ENCODE data around the gene GPR135. TPM values are rescaled to one million over a fixed set of nuclear protein-coding genes. Genes with fewer than 3 reads are reported as not detected.

The GPR135 gene
- polyA plus RNA-seq, 1 donor from 2014 or later: 3.0 TPM

- Histone ChIP-seq H3F3A (ENCODE audit: insufficient read depth, low read length, poor library complexity, severe bottlenecking) (no peaks in the 10 kb centered on the region), H3K4me3 (ENCODE audit: low read length) (no peak overlapping the region), H3K36me3 (ENCODE audit: insufficient read depth, low read length) (no peaks in the 10 kb centered on the region), H3K27ac (ENCODE audit: low read length) (no peak overlapping the region), H3K9me2 (ENCODE audit: insufficient read depth, low read length) (no peaks in the 10 kb centered on the region), H3K9ac (ENCODE audit: low read length) (no peak overlapping the region), H2AFZ (ENCODE audit: low read depth, low read length) (no peak overlapping the region), H3K79me2 (replicated peaks; ENCODE audit: insufficient read depth, low read length) (no peaks in the 10 kb centered on the region), H3K9me3 (ENCODE audit: low read length) (no peaks in the 10 kb centered on the region), H4K20me1 (ENCODE audit: insufficient read depth) (no peaks in the 10 kb centered on the region), H3K27me3 (ENCODE audit: insufficient read depth, low read depth, low read length) (no peaks in the 10 kb centered on the region), H3K4me2 (ENCODE audit: low read length) (no peak overlapping the region)
- TF ChIP-seq POLR2AphosphoS5 (IDR thresholded peaks at IDR 0.05): no peak
- no peak for TF ChIP-seq EP300 (conservative IDR thresholded peaks at IDR 0.05; ENCODE audit: poor library complexity, severe bottlenecking)
- TF ChIP-seq RAD21 (conservative IDR thresholded peaks at IDR 0.05): no peak
- TF ChIP-seq, protein P1, sequence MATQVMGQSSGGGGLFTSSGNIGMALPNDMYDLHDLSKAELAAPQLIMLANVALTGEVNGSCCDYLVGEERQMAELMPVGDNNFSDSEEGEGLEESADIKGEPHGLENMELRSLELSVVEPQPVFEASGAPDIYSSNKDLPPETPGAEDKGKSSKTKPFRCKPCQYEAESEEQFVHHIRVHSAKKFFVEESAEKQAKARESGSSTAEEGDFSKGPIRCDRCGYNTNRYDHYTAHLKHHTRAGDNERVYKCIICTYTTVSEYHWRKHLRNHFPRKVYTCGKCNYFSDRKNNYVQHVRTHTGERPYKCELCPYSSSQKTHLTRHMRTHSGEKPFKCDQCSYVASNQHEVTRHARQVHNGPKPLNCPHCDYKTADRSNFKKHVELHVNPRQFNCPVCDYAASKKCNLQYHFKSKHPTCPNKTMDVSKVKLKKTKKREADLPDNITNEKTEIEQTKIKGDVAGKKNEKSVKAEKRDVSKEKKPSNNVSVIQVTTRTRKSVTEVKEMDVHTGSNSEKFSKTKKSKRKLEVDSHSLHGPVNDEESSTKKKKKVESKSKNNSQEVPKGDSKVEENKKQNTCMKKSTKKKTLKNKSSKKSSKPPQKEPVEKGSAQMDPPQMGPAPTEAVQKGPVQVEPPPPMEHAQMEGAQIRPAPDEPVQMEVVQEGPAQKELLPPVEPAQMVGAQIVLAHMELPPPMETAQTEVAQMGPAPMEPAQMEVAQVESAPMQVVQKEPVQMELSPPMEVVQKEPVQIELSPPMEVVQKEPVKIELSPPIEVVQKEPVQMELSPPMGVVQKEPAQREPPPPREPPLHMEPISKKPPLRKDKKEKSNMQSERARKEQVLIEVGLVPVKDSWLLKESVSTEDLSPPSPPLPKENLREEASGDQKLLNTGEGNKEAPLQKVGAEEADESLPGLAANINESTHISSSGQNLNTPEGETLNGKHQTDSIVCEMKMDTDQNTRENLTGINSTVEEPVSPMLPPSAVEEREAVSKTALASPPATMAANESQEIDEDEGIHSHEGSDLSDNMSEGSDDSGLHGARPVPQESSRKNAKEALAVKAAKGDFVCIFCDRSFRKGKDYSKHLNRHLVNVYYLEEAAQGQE (IDR thresholded peaks at IDR 0.05; ENCODE audit: borderline replicate concordance): no peak
- TF ChIP-seq SMC3 (conservative IDR thresholded peaks at IDR 0.05; ENCODE audit: poor library complexity): no peak
- TF ChIP-seq, protein P2, sequence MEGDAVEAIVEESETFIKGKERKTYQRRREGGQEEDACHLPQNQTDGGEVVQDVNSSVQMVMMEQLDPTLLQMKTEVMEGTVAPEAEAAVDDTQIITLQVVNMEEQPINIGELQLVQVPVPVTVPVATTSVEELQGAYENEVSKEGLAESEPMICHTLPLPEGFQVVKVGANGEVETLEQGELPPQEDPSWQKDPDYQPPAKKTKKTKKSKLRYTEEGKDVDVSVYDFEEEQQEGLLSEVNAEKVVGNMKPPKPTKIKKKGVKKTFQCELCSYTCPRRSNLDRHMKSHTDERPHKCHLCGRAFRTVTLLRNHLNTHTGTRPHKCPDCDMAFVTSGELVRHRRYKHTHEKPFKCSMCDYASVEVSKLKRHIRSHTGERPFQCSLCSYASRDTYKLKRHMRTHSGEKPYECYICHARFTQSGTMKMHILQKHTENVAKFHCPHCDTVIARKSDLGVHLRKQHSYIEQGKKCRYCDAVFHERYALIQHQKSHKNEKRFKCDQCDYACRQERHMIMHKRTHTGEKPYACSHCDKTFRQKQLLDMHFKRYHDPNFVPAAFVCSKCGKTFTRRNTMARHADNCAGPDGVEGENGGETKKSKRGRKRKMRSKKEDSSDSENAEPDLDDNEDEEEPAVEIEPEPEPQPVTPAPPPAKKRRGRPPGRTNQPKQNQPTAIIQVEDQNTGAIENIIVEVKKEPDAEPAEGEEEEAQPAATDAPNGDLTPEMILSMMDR (IDR thresholded peaks at IDR 0.05; ENCODE audit: poor library complexity, severe bottlenecking): no peak
- TF ChIP-seq MXI1 (conservative IDR thresholded peaks at IDR 0.05; ENCODE audit: poor library complexity, severe bottlenecking): no peak
- no peak for TF ChIP-seq EZH2 (IDR thresholded peaks at IDR 0.05; ENCODE audit: borderline replicate concordance, insufficient read depth, low read length, poor library complexity, severe bottlenecking)
- TF ChIP-seq TAF1 (IDR thresholded peaks at IDR 0.05; ENCODE audit: low read depth): no peak
Measured at GRCh38 chr14:59454139-59454538, 11.0 kb downstream of the GPR135 start.

DNA sequence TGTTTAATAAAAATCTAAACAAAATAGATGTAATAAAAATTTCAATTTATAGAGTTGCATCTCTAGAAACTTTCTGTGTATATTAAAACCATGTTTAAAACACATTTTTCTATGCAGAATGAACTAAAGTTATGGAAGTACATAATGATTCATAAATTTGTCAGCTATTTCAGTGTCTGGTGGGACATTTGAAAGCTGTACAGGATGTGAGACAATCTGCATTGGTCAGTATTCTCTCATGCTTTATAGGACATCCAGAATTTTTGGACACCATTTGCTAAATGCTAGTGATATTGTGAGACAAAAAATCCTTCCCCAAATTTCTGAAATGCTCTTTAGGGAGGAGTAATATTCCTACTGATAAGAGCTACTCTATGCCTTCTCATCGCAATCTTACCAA, 13.3 kb downstream of the GPR135 start:
- TF ChIP-seq SMC3 (conservative IDR thresholded peaks at IDR 0.05; ENCODE audit: poor library complexity) (no peak), TAF1 (IDR thresholded peaks at IDR 0.05; ENCODE audit: low read depth) (no peak), RAD21 (conservative IDR thresholded peaks at IDR 0.05) (no peak), POLR2AphosphoS5 (IDR thresholded peaks at IDR 0.05) (no peak), EZH2 (IDR thresholded peaks at IDR 0.05; ENCODE audit: borderline replicate concordance, insufficient read depth, low read length, poor library complexity, severe bottlenecking) (no peak), EP300 (conservative IDR thresholded peaks at IDR 0.05; ENCODE audit: poor library complexity, severe bottlenecking) (no peak), MXI1 (conservative IDR thresholded peaks at IDR 0.05; ENCODE audit: poor library complexity, severe bottlenecking) (no peak)
- TF ChIP-seq, protein P1 (IDR thresholded peaks at IDR 0.05; ENCODE audit: borderline replicate concordance): no peak
- TF ChIP-seq, protein P2 (IDR thresholded peaks at IDR 0.05; ENCODE audit: poor library complexity, severe bottlenecking): no peak
- H3K4me2 ChIP-seq (ENCODE audit: low read length): no peak overlapping the region
- no peak overlapping the region for H3K27ac ChIP-seq (ENCODE audit: low read length)

More for the DNA sequence above, 13.3 kb downstream of the GPR135 start:
- Histone ChIP-seq H3K9me3 (ENCODE audit: low read length) (no peaks in the 10 kb centered on the region), H3K79me2 (replicated peaks; ENCODE audit: insufficient read depth, low read length) (no peaks in the 10 kb centered on the region), H2AFZ (ENCODE audit: low read depth, low read length) (no peak overlapping the region), H3K9me2 (ENCODE audit: insufficient read depth, low read length) (no peaks in the 10 kb centered on the region), H3K36me3 (ENCODE audit: insufficient read depth, low read length) (no peaks in the 10 kb centered on the region), H3K9ac (ENCODE audit: low read length) (no peak overlapping the region), H3F3A (ENCODE audit: insufficient read depth, low read length, poor library complexity, severe bottlenecking) (no peaks in the 10 kb centered on the region), H4K20me1 (ENCODE audit: insufficient read depth) (no peaks in the 10 kb centered on the region), H3K4me3 (ENCODE audit: low read length) (no peak overlapping the region), H3K27me3 (ENCODE audit: insufficient read depth, low read depth, low read length) (no peaks in the 10 kb centered on the region)

All from neural cell (in vitro differentiated cells).